NCI-H1436 (cell line): ENCODE results near the gene DLG2.

Experiments used
- DNase-seq: peaks from one replicate; lab custom pipeline; 2025; lab: John Stamatoyannopoulos, UW

The DLG2 gene

GRCh38 chr11:85558411-85558810 lies 68.7 kb downstream of the DLG2 start:
- no peak for DNase-seq

GRCh38 chr11:85551881-85552280 lies 75.3 kb downstream of the DLG2 start:
- DNase-seq, result no peak

GRCh38 chr11:85541683-85542082 lies 85.5 kb downstream of the DLG2 start:
- no peak for DNase-seq

GRCh38 chr11:85540635-85541205 lies 86.4 kb downstream of the DLG2 start:
- DNase-seq, result no peak

GRCh38 chr11:85540181-85540580 lies 87.0 kb downstream of the DLG2 start:
- no peak for DNase-seq

- DNase-seq, result no peak
These were observed 87.4 kb downstream of the DLG2 start for GRCh38 chr11:85539740-85540139.

GRCh38 chr11:85539029-85539689 lies 88.0 kb downstream of the DLG2 start:
- no peak for DNase-seq

- DNase-seq, result no peak
These were observed 90.7 kb downstream of the DLG2 start for GRCh38 chr11:85536438-85536837.

GRCh38 chr11:85534806-85535205 lies 92.3 kb downstream of the DLG2 start:
- DNase-seq, result no peak

- DNase-seq, result no peak
These were observed 95.8 kb downstream of the DLG2 start for GRCh38 chr11:85531191-85531897.

- DNase-seq, result no peak
These were observed 96.5 kb downstream of the DLG2 start for GRCh38 chr11:85530634-85531033.

- no peak for DNase-seq
These were observed 100.6 kb downstream of the DLG2 start for GRCh38 chr11:85526564-85526963.

GRCh38 chr11:85525686-85526085 lies 101.5 kb downstream of the DLG2 start:
- DNase-seq, result no peak

- no peak for DNase-seq
These were observed 109.9 kb downstream of the DLG2 start for GRCh38 chr11:85517272-85517671.

GRCh38 chr11:85495918-85496317 lies 131.2 kb downstream of the DLG2 start:
- DNase-seq, result no peak

GRCh38 chr11:85494396-85494795 lies 132.7 kb downstream of the DLG2 start:
- DNase-seq, result no peak

GRCh38 chr11:85485902-85486301 lies 141.2 kb downstream of the DLG2 start:
- DNase-seq, result no peak

- DNase-seq, result no peak
These were observed 143.3 kb downstream of the DLG2 start for GRCh38 chr11:85483861-85484260.

GRCh38 chr11:85481862-85482261 lies 145.3 kb downstream of the DLG2 start:
- DNase-seq, result no peak

GRCh38 chr11:85475660-85476517 lies 151.3 kb downstream of the DLG2 start:
- no peak for DNase-seq

GRCh38 chr11:85472953-85473352 lies 154.2 kb downstream of the DLG2 start:
- DNase-seq, result no peak

- DNase-seq, result no peak
These were observed 162.9 kb downstream of the DLG2 start for GRCh38 chr11:85464283-85464682.

GRCh38 chr11:85459304-85459703 lies 167.8 kb downstream of the DLG2 start:
- DNase-seq, result no peak
